HK-2 (cell line): ENCODE data around the gene GPR158.

Experiments
- DNase-seq: peaks from one replicate; pipeline ENCODE4 v3.0.0-alpha.2; 2018; ENCODE audit not compliant: unreplicated experiment

The GPR158 gene

DNA sequence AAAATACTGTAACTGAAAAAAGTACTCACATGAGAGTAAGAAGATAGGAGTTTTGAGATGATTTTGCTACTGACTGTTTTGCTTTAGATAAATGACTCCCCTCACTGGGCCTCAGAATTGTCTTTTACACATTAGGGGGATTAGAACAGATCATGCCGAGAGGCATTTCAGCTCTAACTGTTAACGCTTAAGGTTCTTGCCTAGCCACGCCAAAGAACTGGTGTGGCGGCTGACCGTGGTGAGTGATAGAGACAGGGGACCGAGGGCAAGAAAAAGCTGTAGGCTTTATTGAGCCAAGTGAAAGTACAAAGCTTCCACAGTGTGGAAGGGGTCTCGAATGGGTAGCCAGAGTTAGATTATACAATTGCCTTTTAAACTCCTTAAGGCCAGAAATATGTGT lies 390.8 kb downstream of the GPR158 start:
- no peak for DNase-seq

GRCh38 chr10:25573316-25573715 lies 398.5 kb downstream of the GPR158 start:
- no peak for DNase-seq

GRCh38 chr10:25575343-25575742 lies 400.5 kb downstream of the GPR158 start:
- no peak for DNase-seq

- no peak for DNase-seq
These were observed 403.3 kb downstream of the GPR158 start for GRCh38 chr10:25578061-25578460.

DNA sequence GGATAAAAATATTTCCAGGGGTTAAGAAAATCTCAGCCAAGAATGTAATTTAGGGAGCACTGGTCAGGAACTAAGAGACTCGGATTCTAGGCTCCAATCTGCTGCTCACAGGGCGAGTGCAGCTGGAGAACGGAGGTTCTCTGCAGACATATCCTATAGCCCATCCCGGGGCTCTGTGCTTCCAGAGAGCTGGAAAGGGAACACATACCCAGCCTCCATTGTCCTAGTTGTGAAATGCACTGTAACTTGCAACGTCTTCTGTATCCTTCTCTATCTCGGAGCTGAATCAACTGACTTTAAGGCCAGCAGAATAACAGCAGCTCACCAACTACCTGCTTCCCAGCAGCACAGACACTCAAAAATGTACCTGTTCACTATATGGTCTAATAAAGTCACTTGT lies 408.2 kb downstream of the GPR158 start:
- no peak for DNase-seq

DNA sequence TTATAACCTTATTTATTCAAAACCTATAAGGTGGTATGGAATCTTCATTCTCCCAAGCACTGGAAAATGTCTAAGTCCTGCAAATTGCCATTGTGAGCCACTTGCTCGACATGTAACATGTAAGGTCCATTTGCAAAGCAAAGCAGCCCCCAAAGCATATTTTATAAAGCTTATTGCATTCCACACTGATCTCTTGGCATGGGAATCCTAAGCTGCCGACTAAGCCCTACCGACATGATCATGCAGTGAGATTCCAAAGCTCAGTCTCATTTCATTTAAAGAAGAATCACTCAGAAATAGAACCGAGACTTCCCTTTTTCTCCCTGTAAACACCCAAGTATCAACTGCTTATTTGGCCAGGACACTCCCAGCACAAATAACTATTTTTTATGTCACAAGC lies 425.9 kb downstream of the GPR158 start:
- no peak for DNase-seq

- DNase-seq, result no peak
These were observed 429.8 kb downstream of the GPR158 start for GRCh38 chr10:25604591-25604990.

GRCh38 chr10:25614652-25615051 lies 439.9 kb downstream of the GPR158 start:
- no peak for DNase-seq

- no peak for DNase-seq
These were observed 441.1 kb downstream of the GPR158 start for GRCh38 chr10:25615926-25616325.

DNA sequence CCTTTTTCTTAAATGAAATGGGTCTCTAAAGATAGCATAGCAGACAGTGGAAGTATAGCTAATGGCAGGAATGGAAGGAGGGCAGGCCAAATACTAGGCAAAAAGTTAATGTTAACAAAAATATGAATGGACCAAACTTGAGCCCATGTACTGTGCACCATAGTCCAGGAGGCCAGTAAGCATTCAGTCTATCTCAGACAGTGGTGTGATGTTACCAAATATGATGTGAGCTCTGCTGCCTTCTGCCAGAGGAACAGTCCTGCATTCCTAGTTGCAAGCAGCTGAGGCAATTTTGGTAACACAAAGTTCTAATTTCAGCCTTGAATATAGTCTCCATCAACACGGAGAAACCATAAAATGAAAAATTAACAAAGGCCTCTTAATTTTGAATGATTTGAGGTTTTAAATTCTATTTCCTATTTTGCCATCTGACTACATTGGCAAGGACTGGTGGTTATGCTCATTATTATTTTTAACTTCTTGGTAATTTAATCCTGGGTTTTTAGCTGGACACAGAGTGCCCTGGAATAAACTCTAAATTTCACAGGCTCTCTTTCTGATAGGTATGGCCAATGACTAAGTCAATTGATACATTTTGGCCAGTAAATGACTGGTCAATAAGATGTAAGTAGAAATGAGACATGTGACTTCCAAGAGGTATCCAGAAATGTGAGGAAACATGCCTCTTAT lies 442.2 kb downstream of the GPR158 start:
- DNase-seq, result no peak

- no peak for DNase-seq
These were observed 452.8 kb downstream of the GPR158 start for GRCh38 chr10:25627606-25628005.

DNA sequence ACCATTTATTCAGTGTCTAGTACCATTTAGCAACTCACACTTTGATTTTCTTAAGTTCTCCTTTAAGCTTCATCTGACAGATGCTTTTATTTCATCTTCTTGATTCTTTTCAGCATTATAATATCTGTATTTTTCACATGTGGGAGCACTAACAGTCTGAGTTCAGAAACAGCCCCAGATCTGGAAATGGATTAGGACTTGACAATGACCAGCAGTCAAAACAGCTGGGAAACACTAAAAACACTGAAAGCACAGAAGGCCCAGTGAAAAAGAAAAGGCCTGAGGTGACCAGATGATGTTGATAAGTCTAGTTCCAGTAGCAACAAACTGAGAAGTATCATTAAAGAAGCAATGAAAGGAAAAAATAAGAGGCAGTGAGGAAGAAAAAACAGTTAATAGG lies 454.5 kb downstream of the GPR158 start:
- DNase-seq, result no peak

DNA sequence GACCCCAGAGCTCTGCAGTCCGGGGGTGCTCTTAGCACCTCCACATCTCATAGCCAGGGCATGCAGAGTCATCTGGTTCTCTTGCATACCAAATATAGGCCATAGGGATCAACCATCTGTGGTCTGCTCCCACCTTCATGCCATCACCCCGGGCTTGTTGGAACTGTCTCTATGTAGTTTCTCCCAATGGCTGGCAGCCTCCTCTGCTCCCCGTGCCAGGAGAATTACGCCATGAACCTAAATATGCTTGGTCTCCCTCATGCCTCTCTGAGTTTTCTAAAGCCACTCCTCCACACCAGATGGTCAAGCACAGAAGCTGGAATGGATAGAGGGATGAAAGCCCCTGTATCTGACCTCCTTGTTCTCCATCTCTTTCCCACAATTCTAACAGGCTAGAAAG lies 456.7 kb downstream of the GPR158 start:
- no peak for DNase-seq

DNA sequence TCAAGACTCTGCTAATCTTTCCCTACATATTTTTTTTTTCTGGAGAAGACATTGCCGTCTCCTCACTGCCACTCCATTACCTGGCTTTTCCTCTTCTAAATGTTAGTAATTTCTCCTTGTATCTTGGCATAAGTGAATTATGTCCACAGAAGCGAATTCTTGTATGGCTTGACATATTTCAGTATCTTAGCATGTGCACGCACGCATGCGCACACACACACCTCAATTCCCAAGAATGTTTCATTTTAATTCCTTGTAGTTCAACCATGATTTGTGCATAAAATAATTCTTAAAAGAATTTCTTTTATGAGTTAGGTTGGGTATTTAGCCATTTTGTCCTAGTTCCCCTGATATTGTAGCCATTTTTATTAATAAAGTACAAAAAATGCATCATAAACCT lies 458.0 kb downstream of the GPR158 start:
- DNase-seq, result no peak

DNA sequence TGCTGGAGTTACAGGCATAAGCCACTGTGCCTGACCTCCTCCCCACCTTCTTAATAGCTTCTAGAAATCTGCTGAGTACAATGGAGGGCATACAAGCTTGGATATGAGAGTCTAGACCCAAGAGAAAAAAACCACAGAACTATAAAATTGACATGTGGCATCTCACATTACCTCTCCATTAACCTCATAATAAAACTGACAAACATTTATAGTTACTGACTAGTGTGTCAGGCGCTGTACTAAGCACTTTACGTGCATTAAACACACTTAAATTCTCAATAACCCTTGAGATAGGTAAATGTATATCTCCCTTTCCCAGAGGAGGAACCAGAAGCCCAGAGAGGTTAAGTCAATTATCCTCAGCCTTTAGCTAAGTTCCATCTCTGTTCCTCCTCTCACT lies 458.7 kb downstream of the GPR158 start:
- no peak for DNase-seq

- no peak for DNase-seq
These were observed 464.8 kb downstream of the GPR158 start for GRCh38 chr10:25639646-25640045.

GRCh38 chr10:25641595-25641994 lies 466.8 kb downstream of the GPR158 start:
- DNase-seq, result no peak

- DNase-seq, result no peak
These were observed 467.9 kb downstream of the GPR158 start for GRCh38 chr10:25642721-25643120.

GRCh38 chr10:25646371-25646770 lies 471.6 kb downstream of the GPR158 start:
- DNase-seq, result no peak

DNA sequence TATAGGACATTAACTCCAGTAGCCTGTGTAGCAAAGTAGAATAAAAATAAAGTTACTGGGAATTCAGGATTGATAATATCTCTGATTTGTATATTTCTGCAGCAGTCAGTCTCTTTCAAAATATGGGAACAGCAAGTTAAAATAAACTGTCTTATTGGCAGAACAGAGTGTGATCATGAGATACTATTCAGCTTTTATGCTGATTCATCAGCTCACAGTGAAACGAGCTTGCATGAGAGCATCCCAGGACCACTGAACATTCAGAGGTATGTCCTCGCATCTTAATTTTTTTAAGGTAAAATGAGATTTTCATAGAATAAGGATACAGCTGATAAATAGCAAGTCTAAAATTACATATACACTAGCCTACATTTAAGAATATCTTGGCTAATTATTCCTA lies 476.7 kb downstream of the GPR158 start:
- no peak for DNase-seq
